H9 (cell line): ENCODE data around the gene ZNF366. TPM values are rescaled to one million over a fixed set of nuclear protein-coding genes. Genes with fewer than 3 reads are reported as not detected.

Experiments used
- DNase-seq: peaks from one replicate; pipeline ENCODE4 v3.0.0-alpha.2; 2017
- H2AFZ ChIP-seq: one replicate; pipeline ENCODE4 v1.6.1; 2013; ENCODE audit warnings: mild to moderate bottlenecking, low read length, control low read depth, moderate library complexity
- H2AK5ac ChIP-seq: 2 replicates; pipeline ENCODE4 v1.6.1; 2013; ENCODE audit warnings: low read length, control low read depth, mixed read lengths; ENCODE audit not compliant: insufficient read length
- H2BK120ac ChIP-seq: one replicate; pipeline ENCODE4 v1.6.1; 2013; ENCODE audit warnings: low read depth, mild to moderate bottlenecking, low read length, control low read depth, inconsistent platforms; ENCODE audit not compliant: poor library complexity, severe bottlenecking
- H2BK12ac ChIP-seq: 2 replicates; pipeline ENCODE4 v1.6.1; 2013; ENCODE audit warnings: low read length, control low read depth, mixed read lengths, low read depth; ENCODE audit not compliant: insufficient read length
- H2BK15ac ChIP-seq: 2 replicates; pipeline ENCODE4 v1.6.1; 2013; ENCODE audit warnings: low read depth, low read length, control low read depth
- H2BK20ac ChIP-seq: one replicate; pipeline ENCODE4 v1.6.1; 2013; ENCODE audit warnings: low read depth, mild to moderate bottlenecking, low read length, control low read depth, inconsistent platforms; ENCODE audit not compliant: poor library complexity, severe bottlenecking
- H2BK5ac ChIP-seq: 2 replicates; pipeline ENCODE4 v1.6.1; 2013; ENCODE audit warnings: low read length, control low read depth, mixed read lengths; ENCODE audit not compliant: insufficient read length
- H3K14ac ChIP-seq: 2 replicates; pipeline ENCODE4 v1.6.1; 2013; ENCODE audit warnings: low read length, control low read depth; ENCODE audit not compliant: insufficient read depth
- H3K18ac ChIP-seq: 2 replicates; pipeline ENCODE4 v1.6.1; 2013; ENCODE audit warnings: low read depth, mild to moderate bottlenecking, mixed read lengths, low read length, control low read depth; ENCODE audit not compliant: insufficient read length
- H3K23ac ChIP-seq: 2 replicates; pipeline ENCODE4 v1.6.1; 2013; ENCODE audit warnings: low read length, control low read depth, mixed read lengths, low read depth; ENCODE audit not compliant: insufficient read length
- H3K23me2 ChIP-seq: 2 replicates; pipeline ENCODE4 v1.6.1; 2013; ENCODE audit warnings: low read depth, mild to moderate bottlenecking, mixed read lengths, low read length, control low read depth; ENCODE audit not compliant: insufficient read length, poor library complexity, severe bottlenecking
- H3K27ac ChIP-seq: 2 replicates; pipeline ENCODE4 v1.5.1; 2013; ENCODE audit warnings: low read length, control low read depth, mixed read lengths, low read depth; ENCODE audit not compliant: insufficient read length
- H3K27me3 ChIP-seq: 2 replicates; pipeline ENCODE4 v1.6.1; 2013; ENCODE audit warnings: low read length, control low read depth, inconsistent platforms; ENCODE audit not compliant: insufficient read depth
- H3K4ac ChIP-seq: 2 replicates; pipeline ENCODE4 v1.6.1; 2013; ENCODE audit warnings: low read depth, mild to moderate bottlenecking, control low read depth, inconsistent platforms, low read length, moderate library complexity
- H3K4me1 ChIP-seq: 2 replicates; pipeline ENCODE4 v1.6.1; 2013; ENCODE audit warnings: low read length, control low read depth, inconsistent platforms; ENCODE audit not compliant: insufficient read depth
- H3K4me2 ChIP-seq: 2 replicates; pipeline ENCODE4 v1.6.1; 2013; ENCODE audit warnings: low read length, control low read depth, mixed read lengths; ENCODE audit not compliant: insufficient read length, insufficient read depth
- H3K56ac ChIP-seq: 2 replicates; pipeline ENCODE4 v1.6.1; 2013; ENCODE audit warnings: low read depth, mild to moderate bottlenecking, mixed read lengths, low read length, control low read depth; ENCODE audit not compliant: insufficient read length
- H3K79me1 ChIP-seq: 2 replicates; pipeline ENCODE4 v1.6.1; 2013; ENCODE audit warnings: low read depth, mild to moderate bottlenecking, moderate library complexity, low read length, control low read depth, inconsistent platforms; ENCODE audit not compliant: insufficient read depth, poor library complexity, severe bottlenecking
- H3K79me2 ChIP-seq: 2 replicates; pipeline ENCODE4 v1.6.1; 2013; ENCODE audit warnings: low read length, control low read depth, inconsistent platforms; ENCODE audit not compliant: insufficient read depth
- H3K9ac ChIP-seq: 2 replicates; pipeline ENCODE4 v1.6.1; 2013; ENCODE audit warnings: low read length, control low read depth, mixed read lengths; ENCODE audit not compliant: insufficient read length; ENCODE audit errors: extremely low read depth
- H3K9me3 ChIP-seq: one replicate; pipeline ENCODE4 v1.6.1; 2013; ENCODE audit warnings: low read depth, low read length, inconsistent platforms; ENCODE audit not compliant: control insufficient read depth
- H3T11ph ChIP-seq: one replicate; pipeline ENCODE4 v1.6.1; 2013; ENCODE audit warnings: mild to moderate bottlenecking, low read length, control low read depth, inconsistent platforms
- H4K20me1 ChIP-seq: one replicate; pipeline ENCODE4 v1.6.1; 2013; ENCODE audit not compliant: control insufficient read depth, insufficient read length, insufficient read depth
- H4K5ac ChIP-seq: 2 replicates; pipeline ENCODE4 v1.6.1; 2013; ENCODE audit warnings: low read depth, mild to moderate bottlenecking, mixed read lengths, low read length, control low read depth; ENCODE audit not compliant: insufficient read length
- H4K8ac ChIP-seq: replicated peaks from 2 replicates; pipeline ENCODE4 v1.6.1; 2013; ENCODE audit warnings: low read length, control low read depth, mixed read lengths, low read depth; ENCODE audit not compliant: insufficient read length
- H4K91ac ChIP-seq: 2 replicates; pipeline ENCODE4 v1.6.1; 2013; ENCODE audit warnings: low read depth, mild to moderate bottlenecking, moderate library complexity, mixed read lengths, low read length, control low read depth; ENCODE audit not compliant: insufficient read length
- H3K27ac Mint-ChIP-seq, 3 experiments: 2 replicates in 2 of 3; 3 replicates in 1 of 3; pipeline ENCODE4 v1.8.0; 2020 to 2021; ENCODE audit warnings: mixed read lengths in 3 of 3, mild to moderate bottlenecking in 1 of 3, moderate library complexity in 1 of 3
- H3K27me3 Mint-ChIP-seq: 2 replicates; pipeline ENCODE4 v1.8.0; 2021; ENCODE audit warnings: low read depth, mild to moderate bottlenecking, moderate library complexity, mixed read lengths
- H3K36me3 Mint-ChIP-seq, 3 experiments: 2 replicates in 2 of 3; 3 replicates in 1 of 3; pipeline ENCODE4 v1.8.0; 2020 to 2021; ENCODE audit warnings: low read depth in 3 of 3, mixed read lengths in 3 of 3; ENCODE audit not compliant: insufficient read depth in 1 of 3
- H3K4me1 Mint-ChIP-seq, 2 experiments: 2 replicates each; pipeline ENCODE4 v1.8.0; 2020; ENCODE audit warnings: mixed read lengths in 2 of 2
- H3K4me3 Mint-ChIP-seq, 2 experiments: 2 replicates in 1 of 2; 3 replicates in 1 of 2; pipeline ENCODE4 v1.8.0; 2020 to 2021; ENCODE audit warnings: mild to moderate bottlenecking in 2 of 2, mixed read lengths in 2 of 2, moderate library complexity in 1 of 2
- H3K9me3 Mint-ChIP-seq, 2 experiments: 2 replicates in 1 of 2; 3 replicates in 1 of 2; pipeline ENCODE4 v1.8.0; 2020; ENCODE audit warnings: mild to moderate bottlenecking in 2 of 2, mixed read lengths in 2 of 2, moderate library complexity in 1 of 2
- CTCF ChIP-seq: fragments of 200-600 bp; sonication (generic); conservative IDR thresholded peaks from 3 replicates; pipeline ENCODE4 v1.8.0; 2021; ENCODE audit warnings: antibody characterized with exemption, mild to moderate bottlenecking
- WGBS: extraction: QIAGEN DNeasy Blood & Tissue Kit; methylation state at CpG from one replicate; pipeline ENCODE4 v1.1.7; 2013; ENCODE audit warnings: missing lambda C conversion rate, low lambda C conversion rate, mixed read lengths; ENCODE audit not compliant: insufficient read length; ENCODE audit errors: extremely low coverage; 5-methylcytosine and 5-hydroxymethylcytosine counted together
- total RNA-seq: library from RNA; stranded (reverse); gene quantifications from 2 replicates; pipeline ENCODE4 v1.2.1, GENCODE V29; 2021

ZNF366 gene
- total RNA-seq, 1 experiment from 2014 or later = not detected

GRCh38 chr5:72459089-72459661 is 48.0 kb downstream of the ZNF366 start:
- Histone ChIP-seq H3K79me1 (no peaks in the 10 kb centered on the region), H3K9ac (no peak overlapping the region), H2AFZ (no peak overlapping the region), H3K4ac (no peak overlapping the region), H2BK120ac (no peak overlapping the region), H2BK12ac (no peak overlapping the region), H3K23ac (no peak overlapping the region), H4K5ac (no peak overlapping the region), H3K23me2 (no peaks in the 10 kb centered on the region), H3K27me3 (no peaks in the 10 kb centered on the region), H4K8ac (no peak overlapping the region), H3K79me2 (no peaks in the 10 kb centered on the region), H4K20me1 (no peaks in the 10 kb centered on the region), H2BK15ac (no peak overlapping the region), H3T11ph (no peak overlapping the region), H2AK5ac (no peak overlapping the region), H3K56ac (no peak overlapping the region), H3K18ac (no peak overlapping the region), H3K4me1 (no peaks in the 10 kb centered on the region), H2BK20ac (no peak overlapping the region), H3K4me2 (no peak overlapping the region), H3K27ac (no peak overlapping the region), H2BK5ac (no peak overlapping the region), H3K9me3 (no peaks in the 10 kb centered on the region), H4K91ac (no peak overlapping the region), H3K14ac (no peak overlapping the region)
- Mint-ChIP-seq H3K4me1 (no peaks in the 10 kb centered on the region), H3K27ac (no peak overlapping the region; a peak in 1 of 7 replicates), H3K27me3 (peaks cover 5% of the 10 kb centered on the region), H3K36me3 (no peaks in the 10 kb centered on the region), H3K4me3 (no peak overlapping the region), H3K9me3 (no peaks in the 10 kb centered on the region; a peak in 1 of 5 replicates)
- no peak for DNase-seq
- WGBS = no CpG with 5 or more reads among the region's 5 CpGs
- no peak for TF ChIP-seq CTCF
